Natural killer cell (primary cell): ENCODE data around the gene TAF11L2. TPM values are rescaled to one million over a fixed set of nuclear protein-coding genes. Genes with fewer than 3 reads are reported as not detected.
"Not testable (repeated sequence)": the region's sequence is repeated elsewhere in the genome, so short reads cannot be mapped to it uniquely, and the experiment has no call there.

Experiments used
- ATAC-seq, 3 donors: fragments of 150-1000 bp in 2 of 3; fragments of 200-7000 bp in 1 of 3; cut with Tn5 transposase; 1 replicate in 1 of 3; 2 replicates in 2 of 3; pipeline ENCODE4 v1.10.0; 2021; ENCODE audit warnings: mild to moderate bottlenecking in 2 of 3, moderate library complexity in 2 of 3
- DNase-seq, 2 donors: peaks; one replicate each; pipeline versions ENCODE4 v3.0.0 to v3.0.0-alpha.2; 2013 to 2021; ENCODE audit warnings: mixed read lengths in 1 of 2
- H3K27ac ChIP-seq: one replicate; pipeline ENCODE4 v1.5.1; 2013; ENCODE audit warnings: mild to moderate bottlenecking, low read length
- H3K27me3 ChIP-seq: one replicate; pipeline ENCODE4 v1.6.1; 2013; ENCODE audit warnings: low read length; ENCODE audit not compliant: control insufficient read depth, insufficient read depth
- H3K36me3 ChIP-seq: one replicate; pipeline ENCODE4 v1.6.1; 2013; ENCODE audit warnings: low read length; ENCODE audit not compliant: control insufficient read depth, insufficient read depth
- H3K4me1 ChIP-seq: one replicate; pipeline ENCODE4 v1.6.1; 2013; ENCODE audit warnings: low read length; ENCODE audit not compliant: control insufficient read depth, insufficient read depth
- H3K4me3 ChIP-seq: one replicate; pipeline ENCODE4 v1.5.1; 2013; ENCODE audit warnings: low read length
- H3K9me3 ChIP-seq: one replicate; pipeline ENCODE4 v1.6.1; 2013; ENCODE audit warnings: low read length; ENCODE audit not compliant: control insufficient read depth, insufficient read depth
- H3K27ac Mint-ChIP-seq, 2 donors: one replicate each; pipeline ENCODE4 v1.8.0; 2022; ENCODE audit warnings: mild to moderate bottlenecking in 2 of 2, mixed read lengths in 2 of 2, moderate library complexity in 1 of 2
- H3K27me3 Mint-ChIP-seq, 2 donors: one replicate each; pipeline ENCODE4 v1.8.0; 2022; ENCODE audit warnings: low read depth in 2 of 2, mixed read lengths in 2 of 2
- H3K36me3 Mint-ChIP-seq: one replicate; pipeline ENCODE4 v1.8.0; 2022; ENCODE audit warnings: mixed read lengths
- H3K4me1 Mint-ChIP-seq, 2 donors: one replicate each; pipeline ENCODE4 v1.8.0; 2022; ENCODE audit warnings: mixed read lengths in 2 of 2
- H3K4me3 Mint-ChIP-seq: one replicate; pipeline ENCODE4 v1.8.0; 2022; ENCODE audit warnings: mild to moderate bottlenecking, moderate library complexity, mixed read lengths
- H3K9me3 Mint-ChIP-seq, 2 donors: one replicate each; pipeline ENCODE4 v1.8.0; 2022; ENCODE audit warnings: mixed read lengths in 2 of 2
- CTCF ChIP-seq: fragments of 200-600 bp; IDR thresholded peaks from one replicate; pipeline ENCODE4 v1.8.0; 2022; ENCODE audit warnings: antibody characterized with exemption
- WGBS: methylation state at CpG from one replicate; pipeline ENCODE4 v1.1.7; 2013; ENCODE audit warnings: missing lambda C conversion rate; ENCODE audit not compliant: insufficient coverage; 5-methylcytosine and 5-hydroxymethylcytosine counted together
- intact Hi-C: fragments of 100-400 bp; cut with micrococcal nuclease; formaldehyde crosslinking; loops from one replicate; pipeline ENCODE4 v1.14.2; 2022
- total RNA-seq, 4 donors: library from RNA; stranded (reverse); fragments of 120-200 nt in 1 of 4; gene quantifications; one replicate each; pipeline versions ENCODE4 v1.2.3 to v1.2.4, GENCODE V29; 2013 to 2022

The TAF11L2 gene
- total RNA-seq, 3 donors from 2014 or later (not counting 1 experiment from before 2014, with no cell fraction given), result not detected

- ATAC-seq (no peak), DNase-seq (no peak)
- 100% methylated on average over 3 of the region's 3 CpGs for WGBS
- TF ChIP-seq CTCF, result no peak
- no peak overlapping the region for H3K4me3 ChIP-seq
- H3K4me3 Mint-ChIP-seq, result no peak overlapping the region
- no peaks in the 10 kb centered on the region for H3K9me3 ChIP-seq
- intact Hi-C loops, result no loop called here
- H3K4me1 ChIP-seq, result no peaks in the 10 kb centered on the region
- H3K27me3 ChIP-seq, result no peaks in the 10 kb centered on the region
- peaks cover 12 to 13% of the 10 kb centered on the region in 2 donors for H3K9me3 Mint-ChIP-seq
- H3K36me3 ChIP-seq, result no peaks in the 10 kb centered on the region
- no peaks in the 10 kb centered on the region for H3K4me1 Mint-ChIP-seq
- no peaks in the 10 kb centered on the region for H3K27me3 Mint-ChIP-seq
- no peak overlapping the region for H3K27ac ChIP-seq
- no peak overlapping the region for H3K27ac Mint-ChIP-seq
- peaks cover 6% of the 10 kb centered on the region for H3K36me3 Mint-ChIP-seq
Observed at GRCh38 chr5:17477043-17477442, 21.0 kb upstream of the TAF11L2 start.

GRCh38 chr5:17477573-17478265 is 20.3 kb upstream of the TAF11L2 start:
- no peak overlapping the region for H3K27ac ChIP-seq
- H3K36me3 Mint-ChIP-seq, result peaks cover 6% of the 10 kb centered on the region
- H3K4me3 ChIP-seq, result no peak overlapping the region
- DNase-seq, result no peak
- no peak for TF ChIP-seq CTCF
- ATAC-seq, result no peak
- no peaks in the 10 kb centered on the region for H3K9me3 ChIP-seq
- no peaks in the 10 kb centered on the region for H3K27me3 ChIP-seq
- H3K9me3 Mint-ChIP-seq, result peaks cover 10% of the 10 kb centered on the region in 2 donors
- H3K4me1 Mint-ChIP-seq, result no peaks in the 10 kb centered on the region
- no peaks in the 10 kb centered on the region for H3K4me1 ChIP-seq
- no peak overlapping the region for H3K27ac Mint-ChIP-seq
- WGBS, result 86% methylated on average over 6 of the region's 7 CpGs
- intact Hi-C loops, result no loop called here
- no peaks in the 10 kb centered on the region for H3K27me3 Mint-ChIP-seq
- H3K4me3 Mint-ChIP-seq, result no peak overlapping the region
- no peaks in the 10 kb centered on the region for H3K36me3 ChIP-seq

- no peak for TF ChIP-seq CTCF
- ATAC-seq (no peak), DNase-seq (no peak)
- no peaks in the 10 kb centered on the region for H3K27me3 Mint-ChIP-seq
- intact Hi-C loops, result no loop called here
- no peak overlapping the region for H3K27ac Mint-ChIP-seq
- Histone ChIP-seq H3K27ac (no peak overlapping the region), H3K4me3 (no peak overlapping the region), H3K9me3 (no peaks in the 10 kb centered on the region), H3K4me1 (no peaks in the 10 kb centered on the region), H3K27me3 (no peaks in the 10 kb centered on the region), H3K36me3 (no peaks in the 10 kb centered on the region)
- H3K9me3 Mint-ChIP-seq, result peaks cover 5 to 10% of the 10 kb centered on the region in 2 donors
- no peak overlapping the region for H3K4me3 Mint-ChIP-seq
- WGBS, result 78% methylated on average over 3 of the region's 4 CpGs
- H3K4me1 Mint-ChIP-seq, result no peaks in the 10 kb centered on the region
- H3K36me3 Mint-ChIP-seq, result peaks cover 6% of the 10 kb centered on the region
Observed at GRCh38 chr5:17481378-17481777, 16.7 kb upstream of the TAF11L2 start.

- no peaks in the 10 kb centered on the region for H3K9me3 ChIP-seq
- no peak overlapping the region for H3K4me3 ChIP-seq
- Mint-ChIP-seq H3K4me3 (no peak overlapping the region), H3K4me1 (no peaks in the 10 kb centered on the region), H3K27ac (no peak overlapping the region), H3K36me3 (peaks cover 7% of the 10 kb centered on the region), H3K9me3 (peaks cover 5 to 10% of the 10 kb centered on the region in 2 donors), H3K27me3 (no peaks in the 10 kb centered on the region)
- intact Hi-C loops, result no loop called here
- H3K27me3 ChIP-seq, result no peaks in the 10 kb centered on the region
- H3K36me3 ChIP-seq, result no peaks in the 10 kb centered on the region
- DNase-seq, result no peak
- H3K4me1 ChIP-seq, result no peaks in the 10 kb centered on the region
- H3K27ac ChIP-seq, result no peak overlapping the region
- no peak for TF ChIP-seq CTCF
- 94% methylated on average over 2 of the region's 2 CpGs for WGBS
- ATAC-seq, result no peak
Observed at GRCh38 chr5:17482790-17483189, 15.2 kb upstream of the TAF11L2 start.

- H3K27ac Mint-ChIP-seq, DNase-seq, H3K9me3 Mint-ChIP-seq, H3K4me3 ChIP-seq, intact Hi-C loops, H3K4me1 ChIP-seq, H3K27me3 ChIP-seq, H3K9me3 ChIP-seq, H3K36me3 Mint-ChIP-seq, H3K27me3 Mint-ChIP-seq, ATAC-seq, H3K27ac ChIP-seq, H3K36me3 ChIP-seq, H3K4me3 Mint-ChIP-seq, H3K4me1 Mint-ChIP-seq: not testable (repeated sequence)
- WGBS, result 96% methylated on average over 7 of the region's 10 CpGs
Observed at GRCh38 chr5:17486464-17487173, 11.4 kb upstream of the TAF11L2 start.
